ENCODE data around the gene C2CD3. TPM values are rescaled to one million over a fixed set of nuclear protein-coding genes. Genes with fewer than 3 reads are reported as not detected.

The C2CD3 gene
- total RNA-seq, 4 donors from 2014 or later: 16.8 to 50.3 (median 29.0) TPM

DNA sequence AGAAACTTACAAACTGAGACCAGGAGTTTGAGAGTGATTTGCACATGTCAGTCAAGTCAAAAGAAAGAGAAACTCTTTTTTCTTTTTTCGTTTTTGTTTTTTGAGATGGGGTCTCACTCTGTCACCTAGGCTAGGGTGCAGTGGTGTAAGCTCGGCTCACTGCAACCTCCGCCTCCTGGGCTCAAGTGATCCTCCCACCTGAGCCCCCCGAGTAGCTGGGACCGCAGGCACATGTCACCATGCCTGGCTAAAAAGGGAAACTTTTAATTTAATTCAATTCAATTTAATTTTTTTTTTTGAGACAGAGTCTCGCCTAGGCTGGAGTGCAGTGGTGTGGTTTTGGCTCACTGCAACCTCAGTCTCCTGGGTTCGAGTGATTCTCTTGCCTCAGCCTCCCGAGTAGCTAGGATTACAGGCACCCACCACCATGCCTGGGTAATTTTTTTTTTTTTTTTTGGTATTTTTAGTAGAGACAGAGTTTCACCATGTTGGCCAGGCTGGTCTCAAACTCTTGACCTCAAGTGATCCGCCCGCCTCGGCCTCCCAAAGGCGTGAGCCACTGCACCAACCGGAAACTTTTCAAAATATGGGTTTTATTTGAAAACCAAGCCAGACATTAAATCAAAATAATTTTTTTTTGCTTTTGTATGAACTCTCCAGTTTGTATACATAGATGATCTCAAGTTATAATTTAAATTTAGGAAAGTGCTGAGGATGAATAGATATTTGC, 171.8 kb downstream of the C2CD3 start:
- H3K4me1 ChIP-seq: peaks cover 0 to 13% (median 1%) of the 10 kb centered on the region in 4 donors
- no peak overlapping the region for H3K27ac ChIP-seq
- DNase-seq: peak in 1 of 3 donors; percentile 41
- no peak overlapping the region for H3K4me3 ChIP-seq
- H3K9me3 ChIP-seq: no peaks in the 10 kb centered on the region
- TF ChIP-seq, protein P1, sequence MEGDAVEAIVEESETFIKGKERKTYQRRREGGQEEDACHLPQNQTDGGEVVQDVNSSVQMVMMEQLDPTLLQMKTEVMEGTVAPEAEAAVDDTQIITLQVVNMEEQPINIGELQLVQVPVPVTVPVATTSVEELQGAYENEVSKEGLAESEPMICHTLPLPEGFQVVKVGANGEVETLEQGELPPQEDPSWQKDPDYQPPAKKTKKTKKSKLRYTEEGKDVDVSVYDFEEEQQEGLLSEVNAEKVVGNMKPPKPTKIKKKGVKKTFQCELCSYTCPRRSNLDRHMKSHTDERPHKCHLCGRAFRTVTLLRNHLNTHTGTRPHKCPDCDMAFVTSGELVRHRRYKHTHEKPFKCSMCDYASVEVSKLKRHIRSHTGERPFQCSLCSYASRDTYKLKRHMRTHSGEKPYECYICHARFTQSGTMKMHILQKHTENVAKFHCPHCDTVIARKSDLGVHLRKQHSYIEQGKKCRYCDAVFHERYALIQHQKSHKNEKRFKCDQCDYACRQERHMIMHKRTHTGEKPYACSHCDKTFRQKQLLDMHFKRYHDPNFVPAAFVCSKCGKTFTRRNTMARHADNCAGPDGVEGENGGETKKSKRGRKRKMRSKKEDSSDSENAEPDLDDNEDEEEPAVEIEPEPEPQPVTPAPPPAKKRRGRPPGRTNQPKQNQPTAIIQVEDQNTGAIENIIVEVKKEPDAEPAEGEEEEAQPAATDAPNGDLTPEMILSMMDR (IDR thresholded peaks at IDR 0.05): no peak
- TF ChIP-seq POLR2A (IDR thresholded peaks at IDR 0.05): no peak
- no peaks in the 10 kb centered on the region for H3K27me3 ChIP-seq
- peaks cover 0 to 7% (median 0%) of the 10 kb centered on the region in 3 donors for H3K36me3 ChIP-seq

DNA sequence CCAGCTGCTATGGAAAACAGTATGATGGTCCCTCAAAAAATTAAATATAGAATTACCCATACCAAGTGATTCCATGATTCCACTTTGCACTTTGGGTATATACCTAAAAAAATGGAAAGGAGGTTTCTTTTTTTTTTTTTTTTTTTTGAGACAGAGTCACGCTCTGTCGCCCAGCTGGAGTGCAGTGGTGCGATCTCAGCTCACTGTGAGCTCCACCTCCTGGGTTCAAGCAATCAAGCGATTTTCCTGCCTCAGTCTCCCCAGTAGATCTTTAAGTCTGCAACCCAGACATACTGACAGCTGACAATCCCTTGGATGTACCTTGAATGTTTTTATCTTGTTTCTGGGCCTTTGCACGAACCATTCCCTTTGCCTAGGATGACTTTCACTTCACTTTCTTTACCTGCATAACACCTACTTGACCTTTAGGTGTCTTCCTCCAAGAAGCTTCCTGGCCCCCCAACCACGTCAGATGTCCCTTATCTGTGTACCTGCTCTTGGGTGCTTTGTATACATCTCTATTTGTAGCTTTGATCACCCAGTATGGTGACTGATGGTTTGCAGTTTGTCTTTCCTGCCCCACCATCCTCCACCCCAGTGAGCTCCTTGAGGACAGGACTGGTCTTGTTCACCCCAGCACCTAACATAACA, 173.6 kb downstream of the C2CD3 start:
- H3K36me3 ChIP-seq: no peaks in the 10 kb centered on the region
- H3K4me3 ChIP-seq: no peak overlapping the region
- peak in 2 of 3 donors; percentile 57 to 70 for DNase-seq
- no peak for TF ChIP-seq POLR2A (IDR thresholded peaks at IDR 0.05)
- TF ChIP-seq, protein P1 (IDR thresholded peaks at IDR 0.05): no peak
- H3K27ac ChIP-seq: peak overlapping the region in 2 of 4 donors; percentile 59 to 61
- H3K27me3 ChIP-seq: no peaks in the 10 kb centered on the region
- peaks cover 0 to 13% (median 1%) of the 10 kb centered on the region in 4 donors for H3K4me1 ChIP-seq
- H3K9me3 ChIP-seq: no peaks in the 10 kb centered on the region

DNA sequence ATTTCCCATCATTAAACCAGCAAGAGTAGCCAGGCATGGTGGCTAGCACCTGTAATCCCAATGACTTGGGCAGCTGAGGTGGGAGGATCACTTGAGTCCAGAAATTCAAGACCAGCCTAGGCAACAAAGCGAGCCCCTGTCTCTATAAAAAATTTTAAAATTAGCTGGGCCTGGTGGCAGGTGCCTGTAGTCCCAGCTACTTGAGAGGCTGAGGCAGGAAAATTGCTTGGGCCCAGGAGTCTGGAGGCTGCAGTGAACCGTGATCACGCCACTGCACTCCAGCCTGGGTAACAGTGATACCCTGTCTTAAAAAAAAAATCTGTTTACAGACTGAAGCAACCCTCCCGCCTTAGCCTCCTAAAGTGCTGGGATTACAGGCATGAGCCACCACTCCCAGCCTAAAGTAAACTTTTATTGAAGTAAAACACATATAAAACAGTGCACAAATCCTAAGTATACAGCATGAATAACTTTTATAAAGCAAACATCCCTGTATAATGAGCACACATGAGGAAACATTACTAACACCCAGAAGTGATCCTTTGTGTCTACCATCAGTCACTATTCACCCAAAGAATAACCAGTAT, 174.5 kb downstream of the C2CD3 start:
- DNase-seq: peak in 1 of 3 donors; percentile 44
- TF ChIP-seq, protein P1 (IDR thresholded peaks at IDR 0.05): no peak
- no peak for TF ChIP-seq POLR2A (IDR thresholded peaks at IDR 0.05)
- Histone ChIP-seq H3K36me3 (no peaks in the 10 kb centered on the region), H3K27ac (peak overlapping the region; percentile 48 to 61 (median 60)), H3K27me3 (no peaks in the 10 kb centered on the region), H3K4me3 (no peak overlapping the region), H3K9me3 (no peaks in the 10 kb centered on the region), H3K4me1 (peaks cover 0 to 19% (median 1%) of the 10 kb centered on the region in 4 donors)

DNA sequence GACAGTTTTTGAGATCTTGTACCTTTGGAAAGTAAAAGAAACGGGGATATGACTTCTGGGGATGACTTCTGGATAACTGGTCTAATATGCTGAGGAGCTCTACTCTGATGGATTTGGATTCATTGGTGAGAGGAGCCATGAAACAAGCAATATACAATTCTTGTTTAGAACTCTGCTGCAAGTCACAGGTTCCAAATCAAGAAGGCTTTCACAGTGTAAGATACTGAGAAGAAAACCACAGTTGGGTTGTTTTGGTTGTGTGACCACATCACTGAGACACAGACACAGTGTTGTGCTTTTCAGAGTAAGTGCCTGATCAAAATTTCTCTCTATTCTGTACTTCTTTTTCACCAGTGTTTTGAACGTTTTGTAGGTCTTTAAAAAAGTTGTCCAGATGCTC, 175.1 kb downstream of the C2CD3 start:
- H3K9me3 ChIP-seq: no peaks in the 10 kb centered on the region
- H3K27me3 ChIP-seq: no peaks in the 10 kb centered on the region
- no peak overlapping the region for H3K4me3 ChIP-seq
- no peak for TF ChIP-seq POLR2A (IDR thresholded peaks at IDR 0.05)
- TF ChIP-seq, protein P1 (IDR thresholded peaks at IDR 0.05): no peak
- peaks cover 0 to 19% (median 1%) of the 10 kb centered on the region in 4 donors for H3K4me1 ChIP-seq
- H3K36me3 ChIP-seq: no peaks in the 10 kb centered on the region
- peak overlapping the region; percentile 48 to 61 (median 60) for H3K27ac ChIP-seq
- DNase-seq: peak in 1 of 3 donors; percentile 45

DNA sequence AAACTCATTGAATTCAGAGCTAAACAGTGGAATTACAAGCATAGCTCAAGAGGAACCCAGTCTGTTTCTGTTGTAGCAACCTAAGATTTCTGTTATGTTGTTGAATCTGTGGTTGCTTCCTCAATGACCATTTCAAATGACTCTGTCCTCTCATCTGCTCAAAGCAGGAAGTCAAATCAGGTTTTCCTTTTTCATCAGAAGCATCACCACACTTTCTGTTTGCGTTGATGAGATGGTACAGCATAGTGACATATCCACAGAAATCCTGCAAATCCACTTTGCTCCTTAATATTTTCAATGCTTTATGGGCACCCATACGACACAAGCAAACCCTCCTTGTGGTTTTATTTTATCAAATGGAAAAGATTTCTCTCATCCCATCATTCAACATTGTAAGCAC, 175.6 kb downstream of the C2CD3 start:
- DNase-seq: peak in 1 of 3 donors; percentile 21
- H3K27me3 ChIP-seq: no peaks in the 10 kb centered on the region
- peaks cover 0 to 19% (median 1%) of the 10 kb centered on the region in 4 donors for H3K4me1 ChIP-seq
- no peak for TF ChIP-seq POLR2A (IDR thresholded peaks at IDR 0.05)
- TF ChIP-seq, protein P1 (IDR thresholded peaks at IDR 0.05): no peak
- H3K36me3 ChIP-seq: no peaks in the 10 kb centered on the region
- H3K4me3 ChIP-seq: no peak overlapping the region
- H3K27ac ChIP-seq: peak overlapping the region; percentile 48 to 61 (median 60)
- no peaks in the 10 kb centered on the region for H3K9me3 ChIP-seq
